Measurements from ENCODE around the gene ANKRD13D. TPM values are rescaled to one million over a fixed set of nuclear protein-coding genes. Genes with fewer than 3 reads are reported as not detected.

ANKRD13D gene
- polyA plus RNA-seq, 4 donors: 21.3 to 32.9 (median 27.4) TPM

GRCh38 chr11:67349928-67350465 lies 60.9 kb downstream of the ANKRD13D start:
- DNase-seq (ENCODE audit: low read depth in 4 of 4, low spot score in 3 of 4): no peak

- DNase-seq (ENCODE audit: low read depth in 4 of 4, low spot score in 3 of 4): no peak
Measured at GRCh38 chr11:67351275-67352005, 62.3 kb downstream of the ANKRD13D start.

Other genes starting within 250 kb of the ANKRD13D start
- gene RHOD, start 232.5 kb upstream of the ANKRD13D start, polyA plus RNA-seq (ENCODE audit: insufficient read length in 4 of 4): 10 to 100 TPM in 2 of 4 donors, 1 to 10 TPM in 2; 6.2 to 11.3 (median 9.3) TPM
- 10 to 100 TPM; 72.3 to 82.1 (median 75.9) TPM for gene KDM2A, start 170.0 kb upstream of the ANKRD13D start, polyA plus RNA-seq (ENCODE audit: insufficient read length in 4 of 4)
- 10 to 100 TPM; 45.6 to 65.0 (median 49.0) TPM for gene GRK2, start 22.8 kb upstream of the ANKRD13D start, polyA plus RNA-seq (ENCODE audit: insufficient read length in 4 of 4)
- 10 to 100 TPM; 24.3 to 32.3 (median 24.6) TPM for gene SSH3, start 14.2 kb downstream of the ANKRD13D start, polyA plus RNA-seq (ENCODE audit: insufficient read length in 4 of 4)
- 10 to 100 TPM; 18.7 to 36.1 (median 23.9) TPM for gene POLD4, start 64.2 kb downstream of the ANKRD13D start, polyA plus RNA-seq (ENCODE audit: insufficient read length in 4 of 4)
- gene CLCF1, start 84.3 kb downstream of the ANKRD13D start, polyA plus RNA-seq (ENCODE audit: insufficient read length in 4 of 4): 1 to 10 TPM; 4.5 to 6.3 (median 5.1) TPM
- 10 to 100 TPM; 20.1 to 27.3 (median 21.6) TPM for gene RAD9A, start 102.7 kb downstream of the ANKRD13D start, polyA plus RNA-seq (ENCODE audit: insufficient read length in 4 of 4)
- 100 to 1,000 TPM; 146 to 188 (median 155) TPM for gene PPP1CA, start 112.6 kb downstream of the ANKRD13D start, polyA plus RNA-seq (ENCODE audit: insufficient read length in 4 of 4)
- 1 to 10 TPM; 3.3 to 7.6 (median 5.1) TPM for gene TBC1D10C, start 114.8 kb downstream of the ANKRD13D start, polyA plus RNA-seq (ENCODE audit: insufficient read length in 4 of 4)
- 1 to 10 TPM; 1.7 to 2.5 (median 2.3) TPM for gene CARNS1, start 126.4 kb downstream of the ANKRD13D start, polyA plus RNA-seq (ENCODE audit: insufficient read length in 4 of 4)
- gene RPS6KB2, start 139.2 kb downstream of the ANKRD13D start, polyA plus RNA-seq (ENCODE audit: insufficient read length in 4 of 4): 10 to 100 TPM; 44.3 to 51.8 (median 45.4) TPM
- gene PTPRCAP, start 148.4 kb downstream of the ANKRD13D start, polyA plus RNA-seq (ENCODE audit: insufficient read length in 4 of 4): 1 to 10 TPM in 3 of 4 donors, under 1 TPM in 1; 0.96 to 2.7 (median 1.4) TPM
- gene CORO1B, start 154.2 kb downstream of the ANKRD13D start, polyA plus RNA-seq (ENCODE audit: insufficient read length in 4 of 4): 10 to 100 TPM; 61.7 to 88.8 (median 66.6) TPM
- not detected for gene GPR152, start 163.4 kb downstream of the ANKRD13D start, polyA plus RNA-seq (ENCODE audit: insufficient read length in 4 of 4)
- gene CABP4, start 166.1 kb downstream of the ANKRD13D start, polyA plus RNA-seq (ENCODE audit: insufficient read length in 4 of 4): under 1 TPM; 0.20 to 0.74 (median 0.41) TPM
- gene TMEM134, start 179.9 kb downstream of the ANKRD13D start, polyA plus RNA-seq (ENCODE audit: insufficient read length in 4 of 4): 10 to 100 TPM; 43.8 to 73.6 (median 49.3) TPM
- gene AIP, start 193.7 kb downstream of the ANKRD13D start, polyA plus RNA-seq (ENCODE audit: insufficient read length in 4 of 4): 10 to 100 TPM; 55.4 to 71.8 (median 59.1) TPM
- gene PITPNM1, start 216.1 kb downstream of the ANKRD13D start, polyA plus RNA-seq (ENCODE audit: insufficient read length in 4 of 4): 10 to 100 TPM; 25.7 to 43.7 (median 32.1) TPM
- 10 to 100 TPM; 41.6 to 75.9 (median 49.0) TPM for gene CDK2AP2, start 218.9 kb downstream of the ANKRD13D start, polyA plus RNA-seq (ENCODE audit: insufficient read length in 4 of 4)
- under 1 TPM in 2 of 4 donors, not detected in 2; 0.19 to 0.61 TPM for gene CABP2, start 234.1 kb downstream of the ANKRD13D start, polyA plus RNA-seq (ENCODE audit: insufficient read length in 4 of 4)